Astrocyte (in vitro differentiated cells and primary cell): Measurements from ENCODE around the gene CST2.

Experiments
- CTCF ChIP-seq: IDR thresholded peaks from 2 replicates; pipeline ENCODE4 v1.5.1; 2011; ENCODE audit warnings: low read depth, mild to moderate bottlenecking, inconsistent platforms, low read length, moderate library complexity; ENCODE audit not compliant: insufficient read depth
- EZH2 ChIP-seq: IDR thresholded peaks from 2 replicates; pipeline ENCODE4 v1.6.1; 2012; ENCODE audit warnings: mild to moderate bottlenecking, low read length, inconsistent platforms; ENCODE audit not compliant: insufficient read depth

GRCh38 chr20:23774081-23774480 is 52.4 kb downstream of the CST2 start:
- TF ChIP-seq CTCF (no peak), EZH2 (no peak)
